ENCODE results near the gene INSIG1.

- TF ChIP-seq EZH2 (IDR thresholded peaks at IDR 0.05; ENCODE audit: insufficient read depth, poor library complexity, severe bottlenecking) = no peak
- TF ChIP-seq EZH2phosphoT487 (IDR thresholded peaks at IDR 0.05; ENCODE audit: insufficient read depth, low read depth) = no peak
Observed at GRCh38 chr7:155308330-155309020, 10.8 kb downstream of the INSIG1 start.
